HG03196 (cell line): ENCODE measurements around the gene CCDC71.

Source experiments
- ATAC-seq: cut with Tn5 transposase; IDR thresholded peaks from one replicate; pipeline ENCODE4 v1.9.1; 2021; ENCODE audit not compliant: unreplicated experiment

Gene CCDC71

GRCh38 chr3:49171119-49171774 is 5.1 kb upstream of the CCDC71 start, which contains the start of gene KLHDC8B:
TSS of gene KLHDC8B (plus strand) at chr3:49171598. CDS start at chr3:49172770, 1,172 bp downstream.
- ATAC-seq = no peak

GRCh38 chr3:49170744-49171118 is 4.6 kb upstream of the CCDC71 start:
- no peak for ATAC-seq

- no peak for ATAC-seq
Measured at GRCh38 chr3:49166752-49167556, 823 bp upstream of the CCDC71 start.

GRCh38 chr3:49164983-49165720 is 979 bp downstream of the CCDC71 start:
- no peak for ATAC-seq

GRCh38 chr3:49163609-49164008 is 2.5 kb downstream of the CCDC71 start:
- ATAC-seq = no peak

- no peak for ATAC-seq
Measured at GRCh38 chr3:49162751-49163419, 3.2 kb downstream of the CCDC71 start.

- ATAC-seq = no peak
Measured at GRCh38 chr3:49161808-49162530, 4.2 kb downstream of the CCDC71 start.

- ATAC-seq = no peak
Measured at GRCh38 chr3:49161197-49161596, 4.9 kb downstream of the CCDC71 start.

GRCh38 chr3:49158792-49159191 is 7.3 kb downstream of the CCDC71 start:
- no peak for ATAC-seq

GRCh38 chr3:49158103-49158709 is 7.9 kb downstream of the CCDC71 start:
- ATAC-seq = no peak

GRCh38 chr3:49157289-49157688 is 8.8 kb downstream of the CCDC71 start:
- ATAC-seq = no peak

GRCh38 chr3:49153349-49153912 is 12.7 kb downstream of the CCDC71 start:
- ATAC-seq = no peak

- ATAC-seq = no peak
Measured at GRCh38 chr3:49151610-49152009, 14.5 kb downstream of the CCDC71 start.

- ATAC-seq = no peak
Measured at GRCh38 chr3:49148159-49148558, 18.0 kb downstream of the CCDC71 start.

- no peak for ATAC-seq
Measured at GRCh38 chr3:49140080-49140479, 26.1 kb downstream of the CCDC71 start.

- no peak for ATAC-seq
Measured at GRCh38 chr3:49135499-49135898, 30.6 kb downstream of the CCDC71 start.

GRCh38 chr3:49134471-49135265 is 31.5 kb downstream of the CCDC71 start:
- ATAC-seq = no peak

GRCh38 chr3:49133226-49133951 is 32.7 kb downstream of the CCDC71 start:
- ATAC-seq = no peak
